ENCODE results near the gene LIPI.

GRCh38 chr21:14096172-14096571, 114.6 kb downstream of the LIPI start:
- TF ChIP-seq CTCF (IDR thresholded peaks at IDR 0.05; ENCODE audit: insufficient read depth, low read length, poor library complexity, severe bottlenecking), result no peak
- TF ChIP-seq EZH2phosphoT487 (conservative IDR thresholded peaks at IDR 0.05; ENCODE audit: low read length), result no peak
